ENCODE measurements around the gene DES.

The DES gene

DNA sequence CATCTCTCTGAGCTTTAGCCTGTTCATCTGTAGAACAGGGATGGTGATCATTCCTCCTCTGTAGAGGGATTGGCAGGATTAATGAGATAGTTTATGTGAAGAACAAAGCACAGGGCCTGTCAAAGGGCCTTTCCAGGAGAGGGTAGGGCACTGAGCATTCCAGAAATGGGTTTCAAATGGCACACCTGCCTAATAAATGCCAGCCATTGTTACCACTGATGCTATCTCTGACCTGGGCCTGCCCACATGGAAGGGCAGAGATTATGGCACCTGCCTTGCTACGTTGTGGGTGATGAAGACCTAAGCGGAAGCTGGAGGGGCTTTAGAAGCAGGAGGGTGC lies 49.5 kb downstream of the DES start:
- no peak overlapping the region for H3K4me3 ChIP-seq (replicated peaks; ENCODE audit: low read depth, low read length)
- TF ChIP-seq, protein P1, sequence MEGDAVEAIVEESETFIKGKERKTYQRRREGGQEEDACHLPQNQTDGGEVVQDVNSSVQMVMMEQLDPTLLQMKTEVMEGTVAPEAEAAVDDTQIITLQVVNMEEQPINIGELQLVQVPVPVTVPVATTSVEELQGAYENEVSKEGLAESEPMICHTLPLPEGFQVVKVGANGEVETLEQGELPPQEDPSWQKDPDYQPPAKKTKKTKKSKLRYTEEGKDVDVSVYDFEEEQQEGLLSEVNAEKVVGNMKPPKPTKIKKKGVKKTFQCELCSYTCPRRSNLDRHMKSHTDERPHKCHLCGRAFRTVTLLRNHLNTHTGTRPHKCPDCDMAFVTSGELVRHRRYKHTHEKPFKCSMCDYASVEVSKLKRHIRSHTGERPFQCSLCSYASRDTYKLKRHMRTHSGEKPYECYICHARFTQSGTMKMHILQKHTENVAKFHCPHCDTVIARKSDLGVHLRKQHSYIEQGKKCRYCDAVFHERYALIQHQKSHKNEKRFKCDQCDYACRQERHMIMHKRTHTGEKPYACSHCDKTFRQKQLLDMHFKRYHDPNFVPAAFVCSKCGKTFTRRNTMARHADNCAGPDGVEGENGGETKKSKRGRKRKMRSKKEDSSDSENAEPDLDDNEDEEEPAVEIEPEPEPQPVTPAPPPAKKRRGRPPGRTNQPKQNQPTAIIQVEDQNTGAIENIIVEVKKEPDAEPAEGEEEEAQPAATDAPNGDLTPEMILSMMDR (IDR thresholded peaks at IDR 0.05; ENCODE audit: low read depth, low read length, missing control alignments), result no peak
- DNase-seq (ENCODE audit: extremely low read depth, low read depth), result no peak

DNA sequence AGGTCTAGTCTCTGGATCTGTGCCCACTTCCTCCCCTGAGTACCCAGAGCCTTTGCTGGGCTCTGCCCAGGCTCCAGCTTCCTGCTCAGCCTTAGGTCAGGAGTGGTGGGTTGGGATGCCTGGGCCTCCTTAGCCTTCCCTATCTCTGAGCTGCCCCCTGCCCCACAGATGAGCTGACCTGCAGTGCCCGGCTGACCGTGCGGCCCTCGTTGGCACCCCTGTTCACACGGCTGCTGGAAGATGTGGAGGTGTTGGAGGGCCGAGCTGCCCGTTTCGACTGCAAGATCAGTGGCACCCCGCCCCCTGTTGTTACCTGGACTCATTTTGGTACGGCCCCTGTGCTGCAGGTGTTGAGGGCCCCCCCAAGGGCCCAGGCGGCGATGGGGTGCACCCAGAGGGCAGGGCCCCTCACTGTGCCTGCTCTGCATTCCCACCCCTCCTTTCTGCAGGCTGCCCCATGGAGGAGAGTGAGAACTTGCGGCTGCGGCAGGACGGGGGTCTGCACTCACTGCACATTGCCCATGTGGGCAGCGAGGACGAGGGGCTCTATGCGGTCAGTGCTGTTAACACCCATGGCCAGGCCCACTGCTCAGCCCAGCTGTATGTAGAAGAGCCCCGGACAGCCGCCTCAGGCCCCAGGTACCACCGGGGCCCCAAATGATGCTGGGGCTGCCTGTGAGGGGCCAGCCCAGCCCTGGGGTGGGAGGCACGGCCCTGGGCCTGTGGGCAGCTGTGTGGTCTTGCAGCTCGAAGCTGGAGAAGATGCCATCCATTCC lies 50.4 kb downstream of the DES start:
- TF ChIP-seq, protein P1 (IDR thresholded peaks at IDR 0.05; ENCODE audit: low read depth, low read length, missing control alignments), result no peak
- no peak for DNase-seq (ENCODE audit: extremely low read depth, low read depth)
- H3K4me3 ChIP-seq (replicated peaks; ENCODE audit: low read depth, low read length), result no peak overlapping the region

DNA sequence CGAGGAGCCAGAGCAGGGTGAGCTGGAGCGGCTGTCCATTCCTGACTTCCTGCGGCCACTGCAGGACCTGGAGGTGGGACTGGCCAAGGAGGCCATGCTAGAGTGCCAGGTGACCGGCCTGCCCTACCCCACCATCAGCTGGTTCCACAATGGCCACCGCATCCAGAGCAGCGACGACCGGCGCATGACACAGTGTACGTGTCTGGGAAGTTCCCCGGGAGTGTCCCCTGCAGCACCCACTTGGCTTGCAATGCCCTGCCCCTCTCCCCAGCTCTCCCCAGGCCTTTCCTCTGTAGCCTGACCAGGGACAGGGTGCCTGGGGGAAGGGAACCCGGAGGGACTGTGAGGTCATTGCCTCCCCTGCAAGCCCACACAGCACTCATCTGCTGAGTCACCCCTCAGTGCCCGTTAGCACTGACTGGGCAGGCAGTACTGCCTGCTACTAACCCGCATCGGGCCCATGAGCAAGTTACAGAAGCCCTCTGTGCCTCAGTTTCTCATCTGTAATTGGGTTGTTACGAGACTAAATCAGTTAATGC lies 51.1 kb downstream of the DES start:
- no peak overlapping the region for H3K4me3 ChIP-seq (replicated peaks; ENCODE audit: low read depth, low read length)
- TF ChIP-seq, protein P1 (IDR thresholded peaks at IDR 0.05; ENCODE audit: low read depth, low read length, missing control alignments), result no peak
- no peak for DNase-seq (ENCODE audit: extremely low read depth, low read depth)

DNA sequence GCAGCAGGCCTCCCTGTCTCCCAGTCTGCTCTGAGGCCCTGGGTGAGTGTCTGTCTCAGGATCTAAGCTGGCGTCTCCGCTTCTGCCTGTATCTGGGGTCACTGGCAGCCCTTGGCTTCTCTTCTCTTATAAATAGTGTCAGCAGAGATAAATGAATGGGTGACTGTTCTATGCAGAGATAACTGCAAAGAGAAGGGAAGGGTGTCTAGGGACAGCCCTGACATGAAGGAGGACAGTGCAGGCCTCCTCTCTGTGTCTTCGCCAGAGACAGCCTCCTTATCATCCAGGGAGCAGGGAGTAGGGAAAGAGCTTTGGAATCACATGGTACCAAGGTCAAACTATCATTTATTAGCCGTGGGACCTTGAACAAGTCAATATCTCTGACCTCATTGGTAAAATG lies 52.3 kb downstream of the DES start:
- TF ChIP-seq, protein P1 (IDR thresholded peaks at IDR 0.05; ENCODE audit: low read depth, low read length, missing control alignments), result no peak
- no peak overlapping the region for H3K4me3 ChIP-seq (replicated peaks; ENCODE audit: low read depth, low read length)
- no peak for DNase-seq (ENCODE audit: extremely low read depth, low read depth)

DNA sequence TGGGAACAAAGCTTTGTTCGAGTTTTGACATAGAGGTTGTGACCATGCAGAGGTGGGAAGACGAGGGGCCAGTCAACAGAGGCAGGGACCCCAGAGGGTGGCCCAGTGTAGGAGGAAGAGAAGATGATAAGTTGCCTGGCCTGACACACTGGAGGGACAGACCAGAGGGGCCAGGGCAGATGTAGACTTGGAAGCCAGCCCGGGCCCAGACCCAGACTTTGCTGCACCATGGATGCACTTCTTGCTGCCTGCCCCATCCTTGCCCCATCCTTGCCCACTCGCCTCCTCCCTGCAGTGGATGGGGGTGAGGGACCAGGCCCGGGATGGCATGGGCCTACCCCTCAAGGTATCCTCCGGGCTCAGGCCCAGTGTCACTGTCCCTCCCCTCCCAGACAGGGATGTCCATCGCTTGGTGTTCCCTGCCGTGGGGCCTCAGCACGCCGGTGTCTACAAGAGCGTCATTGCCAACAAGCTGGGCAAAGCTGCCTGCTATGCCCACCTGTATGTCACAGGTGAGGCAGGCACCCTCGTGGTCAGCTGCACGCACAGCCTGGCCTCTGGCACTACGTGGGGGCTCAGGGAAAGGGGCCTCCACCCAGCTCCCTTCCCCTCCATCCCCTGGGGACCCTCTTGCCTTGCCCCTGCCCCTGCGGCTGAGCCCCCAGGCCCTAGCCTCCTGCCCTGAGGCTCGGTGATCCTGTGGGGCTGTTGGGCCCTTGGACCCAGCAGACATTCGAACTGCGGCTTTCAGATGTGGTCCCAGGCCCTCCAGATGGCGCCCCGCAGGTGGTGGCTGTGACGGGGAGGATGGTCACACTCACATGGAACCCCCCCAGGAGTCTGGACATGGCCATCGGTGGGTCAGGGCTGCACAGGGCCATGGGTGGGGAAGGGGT lies 53.5 kb downstream of the DES start:
- no peak for DNase-seq (ENCODE audit: extremely low read depth, low read depth)
- TF ChIP-seq, protein P1 (IDR thresholded peaks at IDR 0.05; ENCODE audit: low read depth, low read length, missing control alignments), result no peak
- H3K4me3 ChIP-seq (replicated peaks; ENCODE audit: low read depth, low read length), result no peak overlapping the region

DNA sequence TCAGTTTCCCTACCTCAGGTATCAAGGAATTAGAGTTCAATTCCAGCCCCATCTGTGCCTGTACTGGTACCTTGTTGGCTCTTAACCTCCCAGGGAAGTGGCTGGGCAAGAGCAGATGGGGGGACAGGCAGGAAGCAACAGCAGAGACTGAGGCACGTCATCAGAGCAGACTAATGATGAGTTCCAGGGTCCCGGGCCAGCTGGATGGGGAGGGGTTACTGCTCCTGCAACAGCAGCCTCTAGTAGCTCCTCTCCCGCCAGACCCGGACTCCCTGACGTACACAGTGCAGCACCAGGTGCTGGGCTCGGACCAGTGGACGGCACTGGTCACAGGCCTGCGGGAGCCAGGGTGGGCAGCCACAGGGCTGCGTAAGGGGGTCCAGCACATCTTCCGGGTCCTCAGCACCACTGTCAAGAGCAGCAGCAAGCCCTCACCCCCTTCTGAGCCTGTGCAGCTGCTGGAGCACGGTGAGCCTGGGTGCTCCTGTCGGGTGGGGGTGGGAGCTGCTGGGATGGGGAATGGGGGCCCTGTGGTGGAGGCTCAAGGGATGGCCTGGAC lies 54.5 kb downstream of the DES start:
- TF ChIP-seq, protein P1 (IDR thresholded peaks at IDR 0.05; ENCODE audit: low read depth, low read length, missing control alignments), result no peak
- no peak for DNase-seq (ENCODE audit: extremely low read depth, low read depth)
- H3K4me3 ChIP-seq (replicated peaks; ENCODE audit: low read depth, low read length), result no peak overlapping the region

Data from HFF-Myc (cell line).